NCI-H128 (cell line): ENCODE data around the gene ROBO2.

Experiments used
- DNase-seq: peaks from one replicate; lab custom pipeline; 2025; ENCODE audit not compliant: unreplicated experiment; lab: John Stamatoyannopoulos, UW

Gene ROBO2

DNA sequence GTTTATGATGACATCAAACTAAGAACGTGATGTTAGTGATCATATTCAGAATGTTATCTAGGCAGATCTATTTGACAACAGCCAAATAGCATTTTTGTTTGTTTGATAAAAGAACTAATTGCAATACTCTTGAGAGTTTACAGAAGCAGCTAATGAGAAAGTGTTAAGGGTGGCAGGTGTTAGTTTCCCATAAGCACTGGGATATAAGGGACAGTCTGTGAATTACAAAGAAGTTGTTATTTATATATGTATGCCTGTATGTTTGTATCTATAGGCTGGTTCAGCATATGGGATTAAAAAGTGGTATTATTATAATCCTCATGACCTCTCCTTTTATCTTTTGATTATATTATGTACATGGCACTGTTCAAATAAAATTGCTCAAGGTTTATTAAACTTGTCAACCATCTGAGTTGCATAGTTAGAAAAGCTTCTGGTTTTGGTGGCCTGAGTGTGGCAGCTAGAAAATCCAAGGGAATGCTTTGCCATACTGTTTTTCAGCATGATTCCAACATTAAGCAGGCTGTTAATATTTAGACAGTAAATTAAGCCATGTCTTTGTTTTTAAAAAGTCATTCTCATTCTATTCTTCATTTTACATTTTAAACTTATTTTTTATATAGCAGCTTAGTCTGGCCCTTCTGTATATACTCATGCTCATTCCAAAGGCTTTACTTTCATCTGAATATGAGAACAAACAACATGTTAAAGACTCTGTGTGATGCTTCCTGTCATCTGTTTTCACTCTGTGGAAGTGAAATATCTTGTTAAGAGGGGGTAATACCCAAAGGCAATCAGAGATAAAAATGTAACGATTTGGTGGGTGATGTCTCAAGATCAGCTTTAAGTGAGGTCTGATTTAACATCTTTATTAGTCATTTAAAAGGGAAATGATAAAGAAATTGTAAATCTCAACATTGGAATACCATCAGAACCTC is 13.1 kb downstream of the ROBO2 start:
- no peak for DNase-seq

DNA sequence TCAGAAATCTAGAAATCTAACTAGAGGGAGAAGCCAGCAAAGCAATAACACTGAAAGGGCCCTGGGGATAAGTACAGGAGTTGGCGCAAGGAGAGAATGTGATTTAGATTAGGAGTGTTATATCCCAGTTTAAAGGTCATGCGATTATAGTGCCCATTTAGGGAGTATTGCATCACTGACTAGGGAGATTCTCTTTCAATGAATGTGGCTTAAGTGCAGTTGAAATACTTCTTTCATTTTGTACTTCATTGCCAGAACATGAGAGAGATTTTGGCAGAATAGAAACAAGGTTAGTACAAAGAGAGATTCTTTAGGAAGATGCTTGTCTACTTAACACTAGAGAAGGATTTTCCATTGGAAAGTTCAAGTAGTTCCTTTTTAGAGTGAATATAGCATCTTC is 13.9 kb downstream of the ROBO2 start:
- DNase-seq: no peak

DNA sequence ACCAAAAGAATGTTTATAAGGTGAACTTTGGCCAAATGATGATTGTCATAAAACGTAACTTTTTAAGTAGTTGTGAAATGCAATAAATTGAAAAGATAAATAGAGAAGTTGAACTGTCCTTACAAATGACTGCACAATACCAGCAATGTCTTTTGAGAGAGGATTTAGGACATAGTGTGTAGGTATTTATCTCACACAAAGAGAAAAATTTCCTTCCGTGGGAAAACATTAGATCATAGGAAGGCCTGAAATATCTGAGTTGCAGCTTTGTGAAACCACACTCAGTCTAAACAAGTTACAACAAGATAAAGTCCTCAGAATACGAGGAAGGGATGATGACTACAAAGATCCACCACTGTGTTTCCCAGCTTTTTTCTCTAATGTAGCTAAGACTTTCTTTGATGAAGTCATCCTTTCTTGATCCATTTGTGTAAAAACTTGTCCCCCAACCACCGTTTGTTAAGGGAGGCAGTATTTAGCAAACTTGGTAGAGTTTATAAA is 16.0 kb downstream of the ROBO2 start:
- DNase-seq: no peak

DNA sequence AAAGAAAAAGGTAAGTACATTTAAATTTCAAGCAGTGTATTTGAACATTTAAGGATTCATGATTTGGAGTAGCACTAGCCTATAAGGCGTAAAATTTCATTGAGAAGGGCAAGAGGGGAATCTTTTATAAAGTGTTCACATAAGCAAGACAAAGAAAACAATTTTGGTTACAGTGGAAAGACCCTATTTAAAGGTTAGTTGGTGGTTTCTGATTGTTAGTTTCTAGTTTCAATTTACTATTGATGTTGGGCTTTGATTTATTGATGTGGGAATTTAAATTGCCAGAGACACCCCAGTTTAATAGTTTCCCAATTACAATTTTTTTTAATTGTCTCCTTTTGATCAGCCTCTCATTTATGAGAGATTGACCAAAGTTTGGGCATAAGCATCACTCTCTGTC is 19.5 kb downstream of the ROBO2 start:
- no peak for DNase-seq

- no peak for DNase-seq
These were observed 23.5 kb downstream of the ROBO2 start for GRCh38 chr3:77063423-77063822.

DNA sequence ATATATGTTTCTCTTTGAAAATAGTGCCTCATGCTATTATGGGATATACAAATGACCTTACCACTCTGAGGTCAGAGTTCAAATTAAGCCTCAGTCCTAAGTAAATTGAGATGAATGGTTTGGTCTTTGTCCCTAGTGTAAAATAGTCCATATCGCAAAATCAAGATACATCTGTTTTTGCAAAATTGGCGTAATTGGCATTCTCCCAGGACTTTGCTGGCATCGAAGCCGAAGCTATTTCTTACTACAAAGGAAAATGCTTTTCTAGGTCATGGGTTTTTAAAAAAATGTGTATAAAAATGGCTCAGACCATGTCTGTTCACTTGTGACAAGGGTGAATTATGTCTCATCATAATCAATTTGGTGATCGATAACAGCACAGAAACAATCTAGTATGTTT is 25.9 kb downstream of the ROBO2 start:
- DNase-seq: no peak

- DNase-seq: no peak
These were observed 26.9 kb downstream of the ROBO2 start for GRCh38 chr3:77066829-77067228.

DNA sequence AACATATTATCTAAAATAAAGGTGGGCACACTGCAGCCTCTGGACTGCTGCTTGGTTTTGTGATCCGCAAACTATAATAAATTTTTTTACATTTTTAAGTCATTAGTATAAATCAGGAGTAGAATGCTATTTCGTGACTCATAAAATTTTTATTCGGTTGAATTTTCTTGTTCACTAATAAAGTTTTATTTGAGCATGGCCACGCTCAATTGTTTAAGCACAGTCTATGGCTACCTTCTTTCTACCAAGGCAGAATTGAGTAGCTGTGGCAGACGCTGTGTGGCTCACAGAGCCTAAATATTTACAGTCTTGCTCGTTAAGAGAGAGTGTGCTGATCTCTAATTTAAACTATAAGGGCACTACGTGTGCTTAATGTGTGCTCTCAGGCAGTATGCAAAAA is 28.9 kb downstream of the ROBO2 start:
- DNase-seq: no peak

DNA sequence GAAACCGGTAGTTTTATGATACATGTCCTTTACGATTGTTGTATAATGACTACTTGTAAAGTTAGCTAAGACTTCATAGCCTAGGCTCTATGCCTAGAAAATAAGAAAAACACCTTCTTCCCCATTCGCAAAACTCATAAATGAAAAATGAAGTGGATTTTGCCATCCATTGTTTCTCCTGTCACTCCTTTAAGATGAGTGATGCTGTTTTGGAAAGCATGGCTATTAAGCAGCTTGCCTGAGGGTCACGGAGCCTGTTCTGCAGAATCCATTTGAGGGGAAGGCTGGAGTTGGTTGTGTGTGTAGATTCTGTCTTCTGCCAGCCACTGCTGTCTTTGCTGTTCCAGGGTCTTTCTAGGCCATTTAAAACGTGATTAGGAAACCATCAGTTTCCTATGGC is 31.5 kb downstream of the ROBO2 start:
- DNase-seq: no peak

GRCh38 chr3:77071809-77072208 is 31.9 kb downstream of the ROBO2 start:
- no peak for DNase-seq

GRCh38 chr3:77072232-77072631 is 32.3 kb downstream of the ROBO2 start:
- no peak for DNase-seq

GRCh38 chr3:77078279-77078678 is 38.4 kb downstream of the ROBO2 start:
- DNase-seq: no peak

DNA sequence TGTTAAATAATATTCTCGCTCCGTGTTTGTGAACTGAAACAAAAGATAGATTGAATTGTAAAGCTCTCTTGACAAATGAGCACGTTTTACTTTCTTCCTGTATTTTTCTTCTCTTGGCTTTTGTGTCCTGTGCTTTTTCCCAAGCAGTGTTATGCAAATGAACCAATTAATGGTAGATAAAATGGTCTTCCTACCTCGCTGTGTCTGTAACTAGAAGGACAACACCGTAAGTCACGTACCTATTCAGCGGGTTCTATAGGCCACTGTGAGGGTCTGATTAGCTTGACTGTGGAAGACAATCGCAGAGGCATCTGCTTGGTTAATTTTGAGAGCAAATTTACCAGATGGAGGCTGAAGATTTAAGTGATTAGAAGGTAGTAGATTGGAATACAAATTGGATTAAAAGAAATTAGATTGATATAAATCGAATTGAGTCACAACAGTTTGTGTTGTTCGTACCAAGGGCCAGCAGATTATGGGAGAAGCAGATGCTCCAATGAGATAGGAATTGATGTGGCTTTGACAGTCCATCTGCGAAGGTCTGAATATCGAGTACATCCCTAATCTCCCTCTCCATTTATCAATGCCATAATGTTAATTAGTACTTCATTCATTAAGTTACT is 40.2 kb downstream of the ROBO2 start:
- no peak for DNase-seq

GRCh38 chr3:77081240-77081661 is 41.4 kb downstream of the ROBO2 start:
- DNase-seq: peak; percentile 5

DNA sequence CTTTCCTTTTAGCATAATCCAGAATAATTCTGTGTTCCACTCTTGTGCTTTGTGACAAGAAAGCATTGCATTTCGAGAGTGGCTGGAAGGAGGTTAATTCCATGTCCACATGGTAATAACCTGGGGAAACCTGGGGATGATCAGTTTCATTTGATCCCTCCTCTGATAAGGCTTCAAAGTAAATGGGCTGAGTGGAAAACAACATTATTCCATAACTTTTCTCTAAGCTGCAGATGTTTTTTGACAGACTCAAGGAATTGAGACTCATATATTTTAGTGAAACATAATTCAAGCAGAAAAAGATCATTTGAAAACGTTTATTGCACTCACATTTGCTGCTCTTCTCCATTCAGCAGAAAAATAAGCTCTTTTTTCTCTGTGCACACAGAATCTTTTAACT is 44.6 kb downstream of the ROBO2 start:
- DNase-seq: no peak

GRCh38 chr3:77086408-77086807 is 46.5 kb downstream of the ROBO2 start:
- no peak for DNase-seq

DNA sequence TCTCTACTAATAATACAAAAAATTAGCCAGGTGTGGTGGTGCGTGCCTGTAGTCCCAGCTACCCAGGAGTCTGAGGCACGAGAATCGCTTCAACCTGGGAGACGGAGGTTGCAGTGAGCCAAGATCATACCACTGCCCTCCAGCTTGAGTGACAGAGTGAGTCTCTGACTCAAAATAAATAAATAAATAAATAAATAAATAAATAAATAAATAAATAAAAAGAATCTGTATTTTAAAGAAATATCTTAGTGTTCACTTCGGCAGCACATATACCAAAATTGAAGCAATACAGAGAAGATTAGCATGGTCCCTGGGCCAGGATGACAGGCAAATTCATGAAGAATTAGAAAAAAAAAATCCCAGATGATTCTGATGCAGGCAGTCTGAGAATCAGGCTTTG is 51.9 kb downstream of the ROBO2 start:
- DNase-seq: no peak

DNA sequence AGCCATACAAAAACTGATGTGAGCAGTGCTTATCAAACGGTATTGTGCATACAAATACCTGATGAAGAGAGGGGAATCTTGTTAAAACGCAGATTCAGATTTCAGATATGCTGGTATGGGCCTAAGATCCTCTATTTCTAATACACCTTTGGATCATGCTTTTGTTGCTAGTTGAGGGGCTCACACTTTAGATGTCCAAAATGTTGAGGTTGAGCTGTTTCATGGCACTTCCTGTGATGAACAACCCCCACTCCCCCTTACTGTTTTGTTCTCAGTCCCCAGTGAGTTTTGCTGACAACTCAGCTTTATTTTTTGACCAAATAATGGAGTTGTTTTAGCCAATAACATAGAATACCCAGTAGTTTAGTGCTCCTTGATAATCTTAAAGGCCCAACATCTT is 53.2 kb downstream of the ROBO2 start:
- DNase-seq: no peak

DNA sequence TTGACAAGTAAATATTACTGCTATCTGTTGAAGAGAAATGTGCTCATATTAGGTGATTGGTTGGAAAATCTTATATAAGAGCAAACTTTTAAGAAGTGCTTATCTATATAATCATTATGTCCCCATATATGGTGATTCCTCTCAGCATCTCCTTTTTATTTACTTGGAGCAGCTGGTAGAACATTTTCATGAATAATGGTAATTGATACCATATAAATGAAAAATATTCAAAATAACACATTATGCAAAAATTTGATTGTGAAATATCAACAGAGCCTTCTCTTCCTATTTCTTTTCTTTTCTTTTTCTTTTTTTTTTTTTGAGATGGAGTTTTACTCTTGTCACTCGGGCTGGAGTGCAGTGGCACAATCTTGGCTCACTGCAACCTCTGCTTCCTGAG is 56.2 kb downstream of the ROBO2 start:
- DNase-seq: no peak

GRCh38 chr3:77096966-77097890 is 57.3 kb downstream of the ROBO2 start:
- no peak for DNase-seq
